Motor neuron (in vitro differentiated cells): Measurements from ENCODE around the gene AFP. TPM values are rescaled to one million over a fixed set of nuclear protein-coding genes. Genes with fewer than 3 reads are reported as not detected.

Experiments used
- ATAC-seq, 8 experiments: fragments of 200-7000 bp; cut with Tn5 transposase; replicated peaks in 6 of 8; 2 replicates each; pipeline ENCODE4 v1.8.0; 2021; ENCODE audit warnings: mild to moderate bottlenecking in 8 of 8, moderate library complexity in 8 of 8
- H3K27ac ChIP-seq, 2 donors: fragments of 250-450 bp; sonication (Bioruptor Pico); 2 replicates each; pipeline ENCODE4 v1.9.0; 2021; ENCODE audit warnings: antibody characterized with exemption in 2 of 2, mild to moderate bottlenecking in 2 of 2, moderate library complexity in 1 of 2
- H3K4me1 ChIP-seq, 2 donors: fragments of 250-450 bp; sonication (Bioruptor Pico); replicated peaks in 1 of 2; 2 replicates each; pipeline ENCODE4 v1.6.1; 2021; ENCODE audit warnings: antibody characterized with exemption in 2 of 2, mild to moderate bottlenecking in 2 of 2, moderate library complexity in 1 of 2
- H3K4me3 ChIP-seq, 5 donors: fragments of 250-450 bp; sonication (Bioruptor Pico); 2 replicates each; pipeline ENCODE4 v1.9.0; 2021; ENCODE audit warnings: antibody characterized with exemption in 5 of 5, mild to moderate bottlenecking in 5 of 5, moderate library complexity in 4 of 5
- WGBS, 10 experiments: fragments of 450-650 bp; shearing (Covaris generic); methylation state at CpG; one replicate each; pipeline ENCODE4 v1.0.0; 2022; 5-methylcytosine and 5-hydroxymethylcytosine counted together
- in situ Hi-C, 9 experiments: fragments of 400-800 bp; cut with MboI; loops; one replicate each; pipeline ENCODE4 v1.15.0; 2021; ENCODE audit warnings: low sequenced_read_pairs in 9 of 9, low pct_unique_long_range_greater_than_20kb in 2 of 9; ENCODE audit not compliant: unreplicated experiment in 9 of 9
- total RNA-seq, 8 experiments: library from RNA; unstranded; fragments of 300-600 nt; gene quantifications; 2 replicates each; pipeline versions ENCODE4 v1.2.3 to v1.2.4, GENCODE V29; 2022

AFP gene
- total RNA-seq, 8 experiments from 2014 or later: 0.33 to 3.4 (median 1.3) TPM; not detected in 4

GRCh38 chr4:73460913-73461522 is 25.0 kb downstream of the AFP start:
- in situ Hi-C loops: no loop called here
- ATAC-seq: no peak
- H3K4me1 ChIP-seq: no peaks in the 10 kb centered on the region
- WGBS, 10 experiments: 14 to 95% (median 82%) methylated on average over 2 to 4 of the region's 4 CpGs
- H3K4me3 ChIP-seq: no peak overlapping the region
- no peak overlapping the region for H3K27ac ChIP-seq

- no peaks in the 10 kb centered on the region for H3K4me1 ChIP-seq
- no peak overlapping the region for H3K4me3 ChIP-seq
- ATAC-seq: no peak
- in situ Hi-C loops: no loop called here
- H3K27ac ChIP-seq: no peak overlapping the region
- WGBS, 10 experiments: 69 to 100% (median 93%) methylated on average over 2 to 3 of the region's 3 CpGs
These were observed 32.1 kb downstream of the AFP start for GRCh38 chr4:73468170-73468569.

- in situ Hi-C loops: no loop called here
- Histone ChIP-seq H3K4me3 (no peak overlapping the region), H3K27ac (no peak overlapping the region), H3K4me1 (no peaks in the 10 kb centered on the region)
- no peak for ATAC-seq
- WGBS, 10 experiments: 0 to 100% (median 34%) methylated on average over 1 of the region's 1 CpG; no CpG with 5 or more reads in 2 of the 10 experiments
These were observed 34.7 kb downstream of the AFP start for GRCh38 chr4:73470728-73471127.

DNA sequence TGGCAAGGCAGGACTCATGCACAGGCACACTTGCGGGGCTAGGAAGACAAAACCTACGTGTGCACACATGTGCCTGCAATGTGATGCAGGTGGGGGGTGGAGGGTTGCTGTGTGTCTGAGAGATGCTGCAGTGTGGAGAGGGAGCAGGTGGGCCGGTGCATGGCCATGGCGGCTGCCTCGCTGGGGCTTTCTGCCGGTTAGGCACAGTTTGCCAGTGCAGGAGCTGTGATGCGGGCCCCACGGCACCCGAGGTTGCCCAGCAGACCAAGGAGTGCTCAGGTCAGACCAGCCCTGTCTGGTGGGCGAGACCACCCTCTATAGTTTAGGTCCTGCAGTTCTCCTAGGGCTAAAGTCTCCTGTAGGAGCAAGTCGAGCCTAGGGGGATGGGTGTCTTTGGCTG is 41.2 kb downstream of the AFP start:
- ATAC-seq: no peak
- Histone ChIP-seq H3K27ac (no peak overlapping the region), H3K4me3 (no peak overlapping the region), H3K4me1 (no peaks in the 10 kb centered on the region)
- in situ Hi-C loops: no loop called here
- 30 to 100% (median 76%) methylated on average over 1 to 5 of the region's 11 CpGs; no CpG with 5 or more reads in 7 of the 10 experiments for WGBS, 10 experiments

GRCh38 chr4:73479323-73479722 is 43.3 kb downstream of the AFP start:
- ATAC-seq: no peak
- in situ Hi-C loops: no loop called here
- WGBS, 10 experiments: 0 to 83% (median 31%) methylated on average over 1 of the region's 1 CpG; no CpG with 5 or more reads in 4 of the 10 experiments
- Histone ChIP-seq H3K4me1 (no peaks in the 10 kb centered on the region), H3K27ac (no peak overlapping the region), H3K4me3 (no peak overlapping the region)

DNA sequence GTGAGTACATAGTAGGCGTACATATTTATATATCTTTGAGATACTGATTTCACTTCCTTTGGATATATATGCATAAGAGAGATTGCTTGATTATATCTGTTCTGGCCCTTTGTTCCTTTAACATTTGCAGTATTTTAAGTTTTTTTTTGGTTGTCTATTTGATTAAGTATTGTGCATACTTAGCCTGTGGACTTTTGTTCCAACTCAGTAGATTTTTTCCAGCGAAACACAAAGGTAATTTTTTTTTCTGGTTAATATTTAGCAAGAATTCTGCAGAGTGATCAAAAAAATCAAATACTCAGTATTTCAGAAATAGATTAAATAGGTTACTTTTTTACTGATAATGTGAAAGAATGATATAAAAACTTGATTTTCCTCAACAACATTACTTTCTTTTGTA is 45.3 kb downstream of the AFP start, which contains the start of gene AFM:
AFM (plus strand) TSS at position 388 of the 400 bp plus-strand sequence. CDS start 31 bp downstream, outside the sequence.
- Histone ChIP-seq H3K4me1 (no peaks in the 10 kb centered on the region), H3K4me3 (no peak within 1 kb of the TSS), H3K27ac (no peak within 1 kb of the TSS)
- WGBS, 10 experiments: 0 to 100% (median 50%) methylated on average over 1 to 2 of the region's 2 CpGs
- in situ Hi-C loops: no loop called here
- no peak for ATAC-seq

- H3K4me1 ChIP-seq: no peaks in the 10 kb centered on the region
- no peak for ATAC-seq
- H3K27ac ChIP-seq: no peak overlapping the region
- in situ Hi-C loops: no loop called here
- no peak overlapping the region for H3K4me3 ChIP-seq
These were observed 49.1 kb downstream of the AFP start for GRCh38 chr4:73485085-73485484.

DNA sequence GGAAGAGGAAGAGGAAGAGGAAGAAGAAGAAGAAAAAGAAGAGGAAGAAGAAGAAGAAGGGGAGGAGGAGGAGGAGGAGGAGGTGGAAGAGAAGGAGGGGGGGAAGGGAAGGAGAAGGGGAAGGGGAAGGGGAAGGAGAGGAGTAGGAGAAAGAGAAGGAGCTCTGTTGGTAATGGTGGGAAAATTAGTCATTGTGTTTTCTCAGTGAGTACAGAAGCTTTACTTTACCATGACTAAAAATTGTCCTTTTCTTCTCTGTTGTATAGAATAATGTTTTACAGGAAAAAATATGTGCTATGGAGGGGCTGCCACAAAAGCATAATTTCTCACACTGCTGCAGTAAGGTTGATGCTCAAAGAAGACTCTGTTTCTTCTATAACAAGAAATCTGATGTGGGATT is 49.6 kb downstream of the AFP start:
- H3K4me1 ChIP-seq: no peaks in the 10 kb centered on the region
- in situ Hi-C loops: no loop called here
- H3K27ac ChIP-seq: no peak overlapping the region
- no peak overlapping the region for H3K4me3 ChIP-seq
- ATAC-seq: no peak

GRCh38 chr4:73486497-73486896 is 50.5 kb downstream of the AFP start:
- WGBS, 10 experiments: 0 to 100% (median 45%) methylated on average over 1 of the region's 1 CpG; no CpG with 5 or more reads in 2 of the 10 experiments
- in situ Hi-C loops: no loop called here
- H3K4me3 ChIP-seq: no peak overlapping the region
- H3K4me1 ChIP-seq: no peaks in the 10 kb centered on the region
- ATAC-seq: no peak
- H3K27ac ChIP-seq: no peak overlapping the region

DNA sequence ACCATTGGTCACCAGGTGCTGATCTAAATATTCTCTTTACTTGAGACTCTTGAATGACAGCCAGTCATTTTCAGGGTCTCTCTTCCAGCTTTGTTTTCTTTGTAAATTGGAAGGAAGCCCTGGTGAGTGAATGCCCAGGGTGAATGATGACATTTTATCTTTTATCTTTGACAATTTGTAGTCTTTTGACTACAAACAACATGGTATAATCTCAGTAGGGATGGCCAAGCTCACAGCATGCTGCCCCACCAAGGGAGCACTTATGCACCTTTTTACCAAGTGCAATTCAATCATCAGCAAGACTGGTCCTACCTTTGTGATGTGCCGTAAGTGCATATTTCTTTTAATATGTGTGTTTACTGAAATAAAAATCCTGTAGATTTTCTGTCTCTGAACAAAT is 51.2 kb downstream of the AFP start:
- no peak for ATAC-seq
- H3K4me3 ChIP-seq: no peak overlapping the region
- H3K27ac ChIP-seq: no peak overlapping the region
- H3K4me1 ChIP-seq: no peaks in the 10 kb centered on the region
- WGBS, 10 experiments: 0 to 100% (median 71%) methylated on average over 1 of the region's 1 CpG; no CpG with 5 or more reads in 1 of the 10 experiments
- in situ Hi-C loops: no loop called here

- in situ Hi-C loops: no loop called here
- no peak for ATAC-seq
- no peak overlapping the region for H3K4me3 ChIP-seq
- H3K4me1 ChIP-seq: no peaks in the 10 kb centered on the region
- WGBS, 10 experiments: 27 to 100% (median 82%) methylated on average over 1 to 4 of the region's 4 CpGs
- H3K27ac ChIP-seq: no peak overlapping the region
These were observed 64.2 kb downstream of the AFP start for GRCh38 chr4:73499996-73500765.

DNA sequence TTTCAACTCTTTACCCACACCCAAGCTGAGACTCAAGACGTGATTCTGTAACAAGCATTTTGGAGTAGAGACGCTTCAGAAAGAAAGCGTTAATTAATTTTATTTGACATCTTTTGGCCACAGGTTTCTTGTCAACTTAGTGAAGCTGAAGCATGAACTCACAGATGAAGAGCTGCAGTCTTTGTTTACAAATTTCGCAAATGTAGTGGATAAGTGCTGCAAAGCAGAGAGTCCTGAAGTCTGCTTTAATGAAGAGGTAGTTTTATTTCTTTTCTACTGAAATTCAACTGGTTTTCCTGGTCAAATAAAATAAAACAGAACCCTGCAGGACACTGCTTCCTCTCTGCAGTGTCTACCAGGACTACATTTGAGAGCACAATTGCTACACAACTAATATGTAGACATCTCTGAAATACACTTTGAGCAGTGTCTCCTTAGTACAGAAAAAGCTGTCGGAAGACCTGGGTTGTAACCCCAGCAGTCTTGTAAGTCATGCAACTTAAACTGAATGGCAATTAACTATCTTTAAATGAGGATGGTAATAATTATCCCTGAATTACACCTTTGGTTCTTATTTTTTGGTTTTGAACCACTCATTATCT is 65.7 kb downstream of the AFP start:
- 51 to 100% (median 75%) methylated on average over 1 to 5 of the region's 5 CpGs; no CpG with 5 or more reads in 1 of the 10 experiments for WGBS, 10 experiments
- in situ Hi-C loops: no loop called here
- no peak for ATAC-seq
- H3K27ac ChIP-seq: no peak overlapping the region
- no peak overlapping the region for H3K4me3 ChIP-seq
- no peaks in the 10 kb centered on the region for H3K4me1 ChIP-seq

DNA sequence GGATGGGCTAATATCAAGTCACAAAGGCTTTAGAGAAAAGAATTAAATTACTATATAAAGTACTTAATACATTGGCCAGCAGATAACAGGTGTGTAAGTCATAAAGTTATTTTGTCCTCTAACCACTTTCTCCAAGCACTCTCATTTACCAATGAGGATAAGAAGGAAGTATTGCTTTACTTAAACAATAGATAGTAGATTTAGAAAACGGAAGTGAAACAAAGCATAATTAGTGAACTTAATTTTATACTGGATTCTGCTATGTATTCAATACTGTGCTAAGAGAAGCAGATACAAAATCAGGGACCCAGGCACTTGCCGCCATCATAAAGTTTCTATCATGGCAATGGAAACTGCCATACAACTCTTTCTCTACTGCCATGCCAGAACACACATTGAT is 69.5 kb downstream of the AFP start:
- in situ Hi-C loops: no loop called here
- ATAC-seq: no peak
- 8 to 100% (median 89%) methylated on average over 1 to 2 of the region's 2 CpGs; no CpG with 5 or more reads in 1 of the 10 experiments for WGBS, 10 experiments
- Histone ChIP-seq H3K4me1 (no peaks in the 10 kb centered on the region), H3K4me3 (no peak overlapping the region), H3K27ac (no peak overlapping the region)
